KMS-11 (cell line): ENCODE measurements around the gene MZT1.

Source experiments
- H2AFZ ChIP-seq: fragments of 200-600 bp; sonication (generic); 2 replicates; pipeline ENCODE4 v1.6.1; 2016; ENCODE audit warnings: antibody characterized with exemption, mixed run types, low read depth
- H3K27ac ChIP-seq: fragments of 200-600 bp; sonication (generic); 2 replicates; pipeline ENCODE4 v1.6.1; 2016; ENCODE audit warnings: mild to moderate bottlenecking, mixed run types
- H3K27me3 ChIP-seq: fragments of 200-600 bp; sonication (generic); 2 replicates; pipeline ENCODE4 v1.6.1; 2017; ENCODE audit warnings: mild to moderate bottlenecking, low read depth, mixed run types, moderate library complexity; ENCODE audit not compliant: insufficient read depth
- H3K36me3 ChIP-seq: fragments of 200-600 bp; sonication (generic); 2 replicates; pipeline ENCODE4 v1.6.1; 2017; ENCODE audit warnings: mild to moderate bottlenecking, mixed run types; ENCODE audit not compliant: insufficient read depth
- H3K4me1 ChIP-seq: fragments of 200-600 bp; sonication (generic); 2 replicates; pipeline ENCODE4 v1.6.1; 2016; ENCODE audit warnings: mild to moderate bottlenecking, low read depth, mixed run types; ENCODE audit not compliant: poor library complexity, severe bottlenecking
- H3K4me2 ChIP-seq: fragments of 200-600 bp; sonication (generic); 2 replicates; pipeline ENCODE4 v1.7.0; 2016; ENCODE audit warnings: mild to moderate bottlenecking, mixed run types
- H3K4me3 ChIP-seq: fragments of 200-600 bp; sonication (generic); IDR thresholded peaks from 2 replicates; pipeline ENCODE4 v1.6.1; 2017; ENCODE audit warnings: low read depth, low read length, mixed read lengths; ENCODE audit not compliant: insufficient read depth
- H3K79me2 ChIP-seq: fragments of 200-600 bp; sonication (generic); 2 replicates; pipeline ENCODE4 v1.6.1; 2016; ENCODE audit warnings: low read depth, mixed run types; ENCODE audit not compliant: insufficient read depth
- H3K9ac ChIP-seq: fragments of 200-600 bp; sonication (generic); 2 replicates; pipeline ENCODE4 v1.6.1; 2016; ENCODE audit warnings: mild to moderate bottlenecking, mixed run types
- H4K20me1 ChIP-seq: fragments of 200-600 bp; sonication (generic); 2 replicates; pipeline ENCODE4 v1.6.1; 2016; ENCODE audit warnings: mild to moderate bottlenecking, mixed run types; ENCODE audit not compliant: insufficient read depth
- CTCF ChIP-seq: fragments of 200-600 bp; sonication (generic); conservative IDR thresholded peaks from 2 replicates; pipeline ENCODE4 v1.6.1; 2017; ENCODE audit warnings: low read depth, mild to moderate bottlenecking, antibody characterized with exemption, low read length, moderate library complexity, mixed read lengths

Gene MZT1

GRCh38 chr13:72694314-72694713, 33.1 kb downstream of the MZT1 start:
- no peak overlapping the region for H3K27ac ChIP-seq
- H3K9ac ChIP-seq = no peak overlapping the region
- H3K4me1 ChIP-seq = no peaks in the 10 kb centered on the region
- no peak overlapping the region for H3K4me3 ChIP-seq
- no peaks in the 10 kb centered on the region for H3K79me2 ChIP-seq
- TF ChIP-seq CTCF = no peak
- H2AFZ ChIP-seq = no peak overlapping the region
- H4K20me1 ChIP-seq = no peaks in the 10 kb centered on the region
- H3K27me3 ChIP-seq = no peaks in the 10 kb centered on the region
- H3K36me3 ChIP-seq = no peaks in the 10 kb centered on the region
- no peak overlapping the region for H3K4me2 ChIP-seq

GRCh38 chr13:72693832-72694231, 33.6 kb downstream of the MZT1 start:
- no peaks in the 10 kb centered on the region for H3K36me3 ChIP-seq
- no peak overlapping the region for H3K4me2 ChIP-seq
- H3K4me1 ChIP-seq = no peaks in the 10 kb centered on the region
- no peaks in the 10 kb centered on the region for H4K20me1 ChIP-seq
- H2AFZ ChIP-seq = no peak overlapping the region
- no peak overlapping the region for H3K9ac ChIP-seq
- TF ChIP-seq CTCF = no peak
- H3K27ac ChIP-seq = no peak overlapping the region
- no peaks in the 10 kb centered on the region for H3K27me3 ChIP-seq
- no peaks in the 10 kb centered on the region for H3K79me2 ChIP-seq
- no peak overlapping the region for H3K4me3 ChIP-seq

GRCh38 chr13:72692884-72693514, 34.4 kb downstream of the MZT1 start:
- Histone ChIP-seq H3K79me2 (no peaks in the 10 kb centered on the region), H3K4me2 (no peak overlapping the region), H3K27ac (no peak overlapping the region), H2AFZ (no peak overlapping the region), H3K4me1 (no peaks in the 10 kb centered on the region), H3K9ac (no peak overlapping the region), H3K36me3 (no peaks in the 10 kb centered on the region), H3K4me3 (no peak overlapping the region), H3K27me3 (no peaks in the 10 kb centered on the region), H4K20me1 (no peaks in the 10 kb centered on the region)
- TF ChIP-seq CTCF = no peak

- Histone ChIP-seq H3K4me2 (no peak overlapping the region), H3K27me3 (no peaks in the 10 kb centered on the region), H2AFZ (no peak overlapping the region), H4K20me1 (no peaks in the 10 kb centered on the region), H3K4me3 (no peak overlapping the region), H3K36me3 (no peaks in the 10 kb centered on the region), H3K4me1 (no peaks in the 10 kb centered on the region), H3K79me2 (no peaks in the 10 kb centered on the region), H3K9ac (no peak overlapping the region), H3K27ac (no peak overlapping the region)
- TF ChIP-seq CTCF = no peak
Measured at GRCh38 chr13:72689181-72689696, 38.2 kb downstream of the MZT1 start.
